GM19324 (cell line): ENCODE measurements around the gene MT1B.

Experiments used
- ATAC-seq: cut with Tn5 transposase; IDR thresholded peaks from one replicate; pipeline ENCODE4 v1.9.1; 2021; ENCODE audit warnings: mild to moderate bottlenecking, moderate library complexity; ENCODE audit not compliant: unreplicated experiment, low FRiP score

Gene MT1B

GRCh38 chr16:56683424-56684172 is 31.9 kb downstream of the MT1B start:
- ATAC-seq: no peak

- ATAC-seq: no peak
Observed at GRCh38 chr16:56684256-56684925, 32.7 kb downstream of the MT1B start.

GRCh38 chr16:56684926-56685590 is 33.4 kb downstream of the MT1B start:
- ATAC-seq: no peak

GRCh38 chr16:56686758-56687157 is 35.1 kb downstream of the MT1B start:
- no peak for ATAC-seq

GRCh38 chr16:56688762-56689161 is 37.1 kb downstream of the MT1B start:
- no peak for ATAC-seq

- ATAC-seq: no peak
Observed at GRCh38 chr16:56689171-56689570, 37.5 kb downstream of the MT1B start.

GRCh38 chr16:56690420-56691122 is 38.9 kb downstream of the MT1B start:
- ATAC-seq: no peak

- ATAC-seq: no peak
Observed at GRCh38 chr16:56691885-56692284, 40.2 kb downstream of the MT1B start.

- no peak for ATAC-seq
Observed at GRCh38 chr16:56695246-56695645, 43.6 kb downstream of the MT1B start.

- no peak for ATAC-seq
Observed at GRCh38 chr16:56697456-56698155, 45.9 kb downstream of the MT1B start.

GRCh38 chr16:56700195-56700594 is 48.5 kb downstream of the MT1B start:
- no peak for ATAC-seq

- ATAC-seq: no peak
Observed at GRCh38 chr16:56700631-56701030, 48.9 kb downstream of the MT1B start.

GRCh38 chr16:56701534-56701933 is 49.8 kb downstream of the MT1B start:
- ATAC-seq: no peak
